GM12873 (cell line): ENCODE measurements around the gene FABP3.

Experiments
- TF ChIP-seq, protein P1 (sequence below): IDR thresholded peaks from 2 replicates; pipeline ENCODE4 v1.5.1; 2012; ENCODE audit warnings: low read depth, mild to moderate bottlenecking, moderate library complexity, low read length, control low read depth; ENCODE audit not compliant: insufficient read depth; ENCODE audit errors: missing control alignments

The FABP3 gene

DNA sequence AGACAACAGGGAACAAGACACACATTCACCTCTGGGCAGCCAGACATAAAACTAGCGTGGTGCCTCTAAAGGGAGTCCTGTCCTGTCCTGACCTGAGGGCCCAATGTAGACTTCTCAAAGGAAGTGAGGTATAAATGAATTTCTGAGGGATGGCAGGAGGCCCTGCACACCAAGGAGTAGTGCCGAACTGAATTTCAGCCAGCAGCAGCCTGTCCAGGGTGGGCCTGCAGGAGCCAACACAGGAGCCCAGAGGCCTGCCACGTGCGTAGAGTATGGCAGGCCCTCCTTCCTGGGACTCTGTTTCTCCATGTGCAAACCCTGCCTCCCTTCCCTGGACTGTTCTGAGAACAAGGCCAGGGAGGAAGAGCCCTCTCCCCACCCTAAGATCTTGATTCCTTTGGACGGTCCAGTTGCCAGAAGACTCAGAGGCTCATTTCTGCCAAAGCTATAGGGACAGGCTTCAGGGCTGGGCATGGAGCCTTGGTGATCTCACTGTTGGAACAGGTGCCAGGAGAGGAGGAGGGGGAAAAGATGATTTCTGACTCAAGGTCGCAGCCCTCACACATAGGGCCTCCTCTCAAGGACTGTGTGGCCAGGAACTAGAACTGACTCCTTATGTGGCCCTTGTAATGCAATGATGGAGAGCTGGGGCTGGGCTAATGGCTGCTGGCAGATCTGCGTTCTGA, 1.8 kb upstream of the FABP3 start:
- TF ChIP-seq, protein P1, sequence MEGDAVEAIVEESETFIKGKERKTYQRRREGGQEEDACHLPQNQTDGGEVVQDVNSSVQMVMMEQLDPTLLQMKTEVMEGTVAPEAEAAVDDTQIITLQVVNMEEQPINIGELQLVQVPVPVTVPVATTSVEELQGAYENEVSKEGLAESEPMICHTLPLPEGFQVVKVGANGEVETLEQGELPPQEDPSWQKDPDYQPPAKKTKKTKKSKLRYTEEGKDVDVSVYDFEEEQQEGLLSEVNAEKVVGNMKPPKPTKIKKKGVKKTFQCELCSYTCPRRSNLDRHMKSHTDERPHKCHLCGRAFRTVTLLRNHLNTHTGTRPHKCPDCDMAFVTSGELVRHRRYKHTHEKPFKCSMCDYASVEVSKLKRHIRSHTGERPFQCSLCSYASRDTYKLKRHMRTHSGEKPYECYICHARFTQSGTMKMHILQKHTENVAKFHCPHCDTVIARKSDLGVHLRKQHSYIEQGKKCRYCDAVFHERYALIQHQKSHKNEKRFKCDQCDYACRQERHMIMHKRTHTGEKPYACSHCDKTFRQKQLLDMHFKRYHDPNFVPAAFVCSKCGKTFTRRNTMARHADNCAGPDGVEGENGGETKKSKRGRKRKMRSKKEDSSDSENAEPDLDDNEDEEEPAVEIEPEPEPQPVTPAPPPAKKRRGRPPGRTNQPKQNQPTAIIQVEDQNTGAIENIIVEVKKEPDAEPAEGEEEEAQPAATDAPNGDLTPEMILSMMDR, result no peak

DNA sequence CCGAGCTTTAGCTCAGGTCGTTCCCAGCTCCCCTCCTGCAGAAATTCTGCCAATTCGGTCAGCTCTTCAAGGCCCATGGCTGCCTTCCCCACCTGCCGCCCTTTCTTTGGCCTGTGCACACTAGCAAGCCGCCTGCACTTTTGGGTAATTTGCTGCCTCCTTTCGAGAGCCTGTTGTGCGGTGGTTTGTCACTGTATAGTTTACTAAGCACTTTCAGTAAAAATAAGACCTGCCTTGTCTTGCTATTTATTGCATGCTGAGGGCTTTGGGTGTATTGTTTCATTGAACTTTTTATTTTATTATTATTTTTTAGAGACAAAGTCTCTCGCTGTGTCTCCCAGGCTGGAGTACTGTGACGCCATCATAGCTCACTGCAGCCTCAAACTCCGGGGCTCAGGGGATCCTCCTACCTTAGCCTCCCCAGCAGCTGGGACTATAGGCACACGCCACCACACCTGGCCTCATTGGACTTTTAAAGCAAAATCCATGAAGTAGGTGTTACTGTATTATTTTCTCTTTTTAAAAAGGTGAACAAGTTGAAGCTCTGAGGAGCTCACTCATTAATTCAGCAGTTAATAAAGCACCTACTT, 1.1 kb upstream of the FABP3 start:
- TF ChIP-seq, protein P1, result no peak

DNA sequence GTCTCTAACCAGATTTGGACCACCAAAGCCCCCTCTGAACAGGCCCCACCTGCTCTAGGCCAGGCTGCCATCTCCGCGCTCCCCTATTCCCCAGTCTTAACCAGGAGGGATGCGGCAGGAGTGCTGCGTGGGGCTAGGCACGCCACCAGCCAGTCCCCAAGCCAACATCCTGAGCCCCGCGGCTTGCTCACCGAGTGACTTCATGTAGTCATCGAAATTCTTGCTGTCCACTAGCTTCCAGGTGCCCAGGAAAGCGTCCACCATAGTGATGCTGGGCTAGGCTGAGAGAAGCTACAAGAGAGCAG, 173 bp downstream of the FABP3 start:
- TF ChIP-seq, protein P1, result no peak

DNA sequence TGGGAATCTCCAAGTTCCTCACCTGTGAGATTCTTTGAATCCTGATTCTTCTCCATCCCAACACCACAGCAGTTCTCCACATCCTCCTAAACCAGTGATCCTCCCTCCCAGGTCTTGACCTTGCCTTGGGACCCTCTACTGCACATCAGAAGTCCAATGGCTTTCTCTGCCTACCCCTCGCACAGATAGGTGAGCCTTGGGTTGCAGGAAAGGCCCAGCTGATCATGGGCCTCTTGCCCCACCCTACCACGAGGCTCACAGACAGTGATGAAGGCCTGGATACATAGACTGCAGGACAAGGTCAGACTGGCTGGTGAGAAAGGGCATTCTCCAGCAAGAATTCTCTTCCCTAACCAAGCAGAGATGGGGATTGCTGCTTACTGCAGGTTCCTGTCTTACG, 825 bp downstream of the FABP3 start:
- TF ChIP-seq, protein P1, result no peak

DNA sequence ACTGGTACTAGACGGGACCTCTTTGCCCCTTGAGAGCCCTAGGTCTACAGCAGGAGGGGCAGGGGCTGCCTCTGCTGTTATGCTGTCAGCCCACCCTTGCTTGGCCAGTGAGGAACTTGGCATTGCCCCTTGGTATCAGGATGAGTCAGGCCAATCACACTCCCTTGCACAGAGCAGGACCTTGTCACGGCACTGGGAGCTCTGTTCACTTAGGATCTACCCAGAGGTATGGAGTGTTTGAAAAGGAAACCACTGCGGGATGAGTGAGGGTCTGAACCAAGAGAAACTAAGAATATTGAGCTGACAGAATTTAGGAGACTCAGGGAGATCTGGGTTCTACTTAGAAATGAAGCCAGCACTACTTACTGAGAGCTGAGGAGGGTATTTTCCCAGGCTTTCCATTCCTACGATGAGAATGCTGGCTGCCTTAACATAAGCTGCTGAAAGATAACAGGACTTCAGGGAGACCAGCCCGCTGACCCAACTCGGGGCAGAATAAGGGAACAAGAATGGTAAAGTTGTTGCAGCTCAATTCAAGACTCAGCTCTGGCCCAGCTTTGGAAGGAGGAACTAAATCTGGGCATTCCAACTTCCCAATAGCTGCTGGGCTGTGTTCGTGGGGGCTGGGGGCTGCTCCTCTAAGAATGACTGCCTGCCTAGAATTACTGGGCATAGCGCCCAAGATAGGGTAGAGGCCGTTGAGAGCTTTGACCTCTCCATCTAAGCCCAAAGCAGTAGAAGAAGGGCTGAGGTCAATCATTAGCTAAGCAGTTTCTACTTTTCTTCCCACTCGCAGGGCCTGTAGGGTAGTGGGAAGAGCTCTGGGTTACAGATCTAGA, 1.5 kb downstream of the FABP3 start:
- TF ChIP-seq, protein P1, result no peak

DNA sequence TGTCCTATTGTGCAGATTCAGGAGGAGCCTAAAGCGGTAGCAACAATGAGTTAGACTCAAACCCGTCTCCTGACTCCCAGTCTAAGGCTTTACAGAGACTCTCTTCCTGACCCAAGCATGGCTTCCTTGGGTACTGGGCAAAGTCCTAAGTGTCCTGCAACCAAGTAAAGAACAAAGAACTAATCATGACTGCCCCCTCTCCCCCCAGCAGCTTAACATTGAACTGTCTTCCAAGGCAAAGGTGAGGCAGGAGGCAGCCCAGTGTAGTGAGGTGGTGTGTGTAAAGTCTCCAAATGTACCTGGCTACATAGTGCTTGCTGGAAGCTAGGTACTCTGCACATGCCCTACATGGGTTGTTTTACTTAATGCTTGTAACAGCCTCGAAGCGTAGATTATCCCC, 2.3 kb downstream of the FABP3 start:
- TF ChIP-seq, protein P1, result no peak

DNA sequence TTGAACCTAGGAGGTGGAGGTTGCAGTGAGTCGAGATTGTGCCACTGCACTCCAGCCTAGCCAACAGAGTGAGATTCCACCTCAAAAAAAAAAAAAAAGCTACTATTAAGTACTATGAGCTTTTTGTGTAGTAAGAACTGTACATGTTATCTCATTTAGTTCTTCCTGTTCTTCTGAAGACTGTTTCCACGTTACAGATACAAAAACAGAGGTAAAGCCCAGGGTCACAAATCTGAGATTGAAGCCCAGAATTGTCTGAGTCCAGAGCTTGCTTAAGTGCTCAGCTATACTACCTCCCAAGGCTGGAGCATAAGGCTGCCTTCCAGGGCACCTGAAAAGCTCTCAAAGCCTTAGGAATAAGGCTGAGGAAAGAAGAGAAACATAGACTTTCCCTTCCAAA, 2.9 kb downstream of the FABP3 start:
- TF ChIP-seq, protein P1, result no peak
